H9 (cell line): ENCODE measurements around the gene CCL16. TPM values are rescaled to one million over a fixed set of nuclear protein-coding genes. Genes with fewer than 3 reads are reported as not detected.
"Not testable (repeated sequence)": the region's sequence is repeated elsewhere in the genome, so short reads cannot be mapped to it uniquely, and the experiment has no call there.

Experiments used
- DNase-seq: peaks from one replicate; pipeline ENCODE4 v3.0.0-alpha.2; 2017
- H2AFZ ChIP-seq: one replicate; pipeline ENCODE4 v1.6.1; 2013; ENCODE audit warnings: mild to moderate bottlenecking, low read length, control low read depth, moderate library complexity
- H2AK5ac ChIP-seq: 2 replicates; pipeline ENCODE4 v1.6.1; 2013; ENCODE audit warnings: low read length, control low read depth, mixed read lengths; ENCODE audit not compliant: insufficient read length
- H2BK120ac ChIP-seq: one replicate; pipeline ENCODE4 v1.6.1; 2013; ENCODE audit warnings: low read depth, mild to moderate bottlenecking, low read length, control low read depth, inconsistent platforms; ENCODE audit not compliant: poor library complexity, severe bottlenecking
- H2BK12ac ChIP-seq: 2 replicates; pipeline ENCODE4 v1.6.1; 2013; ENCODE audit warnings: low read length, control low read depth, mixed read lengths, low read depth; ENCODE audit not compliant: insufficient read length
- H2BK15ac ChIP-seq: 2 replicates; pipeline ENCODE4 v1.6.1; 2013; ENCODE audit warnings: low read depth, low read length, control low read depth
- H2BK20ac ChIP-seq: one replicate; pipeline ENCODE4 v1.6.1; 2013; ENCODE audit warnings: low read depth, mild to moderate bottlenecking, low read length, control low read depth, inconsistent platforms; ENCODE audit not compliant: poor library complexity, severe bottlenecking
- H2BK5ac ChIP-seq: 2 replicates; pipeline ENCODE4 v1.6.1; 2013; ENCODE audit warnings: low read length, control low read depth, mixed read lengths; ENCODE audit not compliant: insufficient read length
- H3K14ac ChIP-seq: 2 replicates; pipeline ENCODE4 v1.6.1; 2013; ENCODE audit warnings: low read length, control low read depth; ENCODE audit not compliant: insufficient read depth
- H3K18ac ChIP-seq: 2 replicates; pipeline ENCODE4 v1.6.1; 2013; ENCODE audit warnings: low read depth, mild to moderate bottlenecking, mixed read lengths, low read length, control low read depth; ENCODE audit not compliant: insufficient read length
- H3K23ac ChIP-seq: 2 replicates; pipeline ENCODE4 v1.6.1; 2013; ENCODE audit warnings: low read length, control low read depth, mixed read lengths, low read depth; ENCODE audit not compliant: insufficient read length
- H3K23me2 ChIP-seq: 2 replicates; pipeline ENCODE4 v1.6.1; 2013; ENCODE audit warnings: low read depth, mild to moderate bottlenecking, mixed read lengths, low read length, control low read depth; ENCODE audit not compliant: insufficient read length, poor library complexity, severe bottlenecking
- H3K27ac ChIP-seq: 2 replicates; pipeline ENCODE4 v1.5.1; 2013; ENCODE audit warnings: low read length, control low read depth, mixed read lengths, low read depth; ENCODE audit not compliant: insufficient read length
- H3K27me3 ChIP-seq: 2 replicates; pipeline ENCODE4 v1.6.1; 2013; ENCODE audit warnings: low read length, control low read depth, inconsistent platforms; ENCODE audit not compliant: insufficient read depth
- H3K4ac ChIP-seq: 2 replicates; pipeline ENCODE4 v1.6.1; 2013; ENCODE audit warnings: low read depth, mild to moderate bottlenecking, control low read depth, inconsistent platforms, low read length, moderate library complexity
- H3K4me1 ChIP-seq: 2 replicates; pipeline ENCODE4 v1.6.1; 2013; ENCODE audit warnings: low read length, control low read depth, inconsistent platforms; ENCODE audit not compliant: insufficient read depth
- H3K4me2 ChIP-seq: 2 replicates; pipeline ENCODE4 v1.6.1; 2013; ENCODE audit warnings: low read length, control low read depth, mixed read lengths; ENCODE audit not compliant: insufficient read length, insufficient read depth
- H3K56ac ChIP-seq: 2 replicates; pipeline ENCODE4 v1.6.1; 2013; ENCODE audit warnings: low read depth, mild to moderate bottlenecking, mixed read lengths, low read length, control low read depth; ENCODE audit not compliant: insufficient read length
- H3K79me1 ChIP-seq: 2 replicates; pipeline ENCODE4 v1.6.1; 2013; ENCODE audit warnings: low read depth, mild to moderate bottlenecking, moderate library complexity, low read length, control low read depth, inconsistent platforms; ENCODE audit not compliant: insufficient read depth, poor library complexity, severe bottlenecking
- H3K79me2 ChIP-seq: 2 replicates; pipeline ENCODE4 v1.6.1; 2013; ENCODE audit warnings: low read length, control low read depth, inconsistent platforms; ENCODE audit not compliant: insufficient read depth
- H3K9ac ChIP-seq: 2 replicates; pipeline ENCODE4 v1.6.1; 2013; ENCODE audit warnings: low read length, control low read depth, mixed read lengths; ENCODE audit not compliant: insufficient read length; ENCODE audit errors: extremely low read depth
- H3K9me3 ChIP-seq: one replicate; pipeline ENCODE4 v1.6.1; 2013; ENCODE audit warnings: low read depth, low read length, inconsistent platforms; ENCODE audit not compliant: control insufficient read depth
- H3T11ph ChIP-seq: one replicate; pipeline ENCODE4 v1.6.1; 2013; ENCODE audit warnings: mild to moderate bottlenecking, low read length, control low read depth, inconsistent platforms
- H4K20me1 ChIP-seq: one replicate; pipeline ENCODE4 v1.6.1; 2013; ENCODE audit not compliant: control insufficient read depth, insufficient read length, insufficient read depth
- H4K5ac ChIP-seq: 2 replicates; pipeline ENCODE4 v1.6.1; 2013; ENCODE audit warnings: low read depth, mild to moderate bottlenecking, mixed read lengths, low read length, control low read depth; ENCODE audit not compliant: insufficient read length
- H4K8ac ChIP-seq: replicated peaks from 2 replicates; pipeline ENCODE4 v1.6.1; 2013; ENCODE audit warnings: low read length, control low read depth, mixed read lengths, low read depth; ENCODE audit not compliant: insufficient read length
- H4K91ac ChIP-seq: 2 replicates; pipeline ENCODE4 v1.6.1; 2013; ENCODE audit warnings: low read depth, mild to moderate bottlenecking, moderate library complexity, mixed read lengths, low read length, control low read depth; ENCODE audit not compliant: insufficient read length
- H3K27ac Mint-ChIP-seq, 3 experiments: 2 replicates in 2 of 3; 3 replicates in 1 of 3; pipeline ENCODE4 v1.8.0; 2020 to 2021; ENCODE audit warnings: mixed read lengths in 3 of 3, mild to moderate bottlenecking in 1 of 3, moderate library complexity in 1 of 3
- H3K27me3 Mint-ChIP-seq: 2 replicates; pipeline ENCODE4 v1.8.0; 2021; ENCODE audit warnings: low read depth, mild to moderate bottlenecking, moderate library complexity, mixed read lengths
- H3K36me3 Mint-ChIP-seq, 3 experiments: 2 replicates in 2 of 3; 3 replicates in 1 of 3; pipeline ENCODE4 v1.8.0; 2020 to 2021; ENCODE audit warnings: low read depth in 3 of 3, mixed read lengths in 3 of 3; ENCODE audit not compliant: insufficient read depth in 1 of 3
- H3K4me1 Mint-ChIP-seq, 2 experiments: 2 replicates each; pipeline ENCODE4 v1.8.0; 2020; ENCODE audit warnings: mixed read lengths in 2 of 2
- H3K4me3 Mint-ChIP-seq, 2 experiments: 2 replicates in 1 of 2; 3 replicates in 1 of 2; pipeline ENCODE4 v1.8.0; 2020 to 2021; ENCODE audit warnings: mild to moderate bottlenecking in 2 of 2, mixed read lengths in 2 of 2, moderate library complexity in 1 of 2
- H3K9me3 Mint-ChIP-seq, 2 experiments: 2 replicates in 1 of 2; 3 replicates in 1 of 2; pipeline ENCODE4 v1.8.0; 2020; ENCODE audit warnings: mild to moderate bottlenecking in 2 of 2, mixed read lengths in 2 of 2, moderate library complexity in 1 of 2
- CTCF ChIP-seq: fragments of 200-600 bp; sonication (generic); conservative IDR thresholded peaks from 3 replicates; pipeline ENCODE4 v1.8.0; 2021; ENCODE audit warnings: antibody characterized with exemption, mild to moderate bottlenecking
- WGBS: extraction: QIAGEN DNeasy Blood & Tissue Kit; methylation state at CpG from one replicate; pipeline ENCODE4 v1.1.7; 2013; ENCODE audit warnings: missing lambda C conversion rate, low lambda C conversion rate, mixed read lengths; ENCODE audit not compliant: insufficient read length; ENCODE audit errors: extremely low coverage; 5-methylcytosine and 5-hydroxymethylcytosine counted together
- total RNA-seq: library from RNA; stranded (reverse); gene quantifications from 2 replicates; pipeline ENCODE4 v1.2.1, GENCODE V29; 2021

Gene CCL16
- total RNA-seq, 1 experiment from 2014 or later: not detected

- Histone ChIP-seq H3K9ac (no peak overlapping the region), H3K18ac (no peak overlapping the region), H4K8ac (no peak overlapping the region), H2BK15ac (no peak overlapping the region), H4K20me1 (no peaks in the 10 kb centered on the region), H3T11ph (no peak overlapping the region), H2BK12ac (no peak overlapping the region), H3K79me2 (no peaks in the 10 kb centered on the region), H3K56ac (no peak overlapping the region), H2BK120ac (no peak overlapping the region), H3K4me1 (no peaks in the 10 kb centered on the region), H3K27ac (no peak overlapping the region), H3K4ac (no peak overlapping the region), H2AFZ (no peak overlapping the region), H3K79me1 (no peaks in the 10 kb centered on the region), H3K23ac (no peak overlapping the region), H2AK5ac (no peak overlapping the region), H4K5ac (no peak overlapping the region), H3K9me3 (no peaks in the 10 kb centered on the region), H3K23me2 (no peaks in the 10 kb centered on the region), H3K27me3 (no peaks in the 10 kb centered on the region), H4K91ac (no peak overlapping the region), H2BK20ac (no peak overlapping the region), H3K4me2 (no peak overlapping the region), H2BK5ac (no peak overlapping the region), H3K14ac (no peak overlapping the region)
- DNase-seq: peak; percentile 21
- H3K27ac Mint-ChIP-seq: no peak overlapping the region
- H3K27me3 Mint-ChIP-seq: peaks cover 7% of the 10 kb centered on the region
- H3K36me3 Mint-ChIP-seq: no peaks in the 10 kb centered on the region; a peak in 1 of 7 replicates
- no peak overlapping the region for H3K4me3 Mint-ChIP-seq
- no peak for TF ChIP-seq CTCF
- H3K4me1 Mint-ChIP-seq: peaks cover 5 to 7% of the 10 kb centered on the region in 2 experiments; a peak in 3 of 4 replicates
- WGBS: no CpG with 5 or more reads among the region's 11 CpGs
- peaks cover 0 to 4% of the 10 kb centered on the region in 2 experiments; a peak in 1 of 5 replicates for H3K9me3 Mint-ChIP-seq
Observed at GRCh38 chr17:35998018-35998545, 16.8 kb upstream of the CCL16 start.

- WGBS: no CpG with 5 or more reads among the region's 2 CpGs
- not testable (repeated sequence) for H3K79me2 ChIP-seq, H3K9me3 Mint-ChIP-seq, H3K4me1 ChIP-seq, H3K27ac Mint-ChIP-seq, H4K8ac ChIP-seq, H3K4me3 Mint-ChIP-seq, H3K9me3 ChIP-seq, H3K79me1 ChIP-seq, H4K5ac ChIP-seq, H2BK20ac ChIP-seq, H3K23me2 ChIP-seq, H3K14ac ChIP-seq, H3K18ac ChIP-seq, DNase-seq, H3K23ac ChIP-seq, H2BK15ac ChIP-seq, H3K27me3 ChIP-seq, H2BK5ac ChIP-seq, H2BK120ac ChIP-seq, H3T11ph ChIP-seq, H3K36me3 Mint-ChIP-seq, H3K4ac ChIP-seq, H3K9ac ChIP-seq, H2BK12ac ChIP-seq, H4K91ac ChIP-seq, H2AK5ac ChIP-seq, H3K4me1 Mint-ChIP-seq, H3K27ac ChIP-seq, H4K20me1 ChIP-seq, H3K27me3 Mint-ChIP-seq, H3K56ac ChIP-seq, H2AFZ ChIP-seq, H3K4me2 ChIP-seq
Observed at GRCh38 chr17:35995346-35995745, 14.0 kb upstream of the CCL16 start.
